IMR-90 (cell line): ENCODE data around the gene FAM227B. TPM values are rescaled to one million over a fixed set of nuclear protein-coding genes. Genes with fewer than 3 reads are reported as not detected.

Experiments used
- ATAC-seq: fragments of 200-7000 bp; cut with Tn5 transposase; 2 replicates; pipeline ENCODE4 v1.9.1; 2020; ENCODE audit warnings: low read depth, mild to moderate bottlenecking, moderate library complexity
- BruUV-seq: library from RNA; stranded (reverse); fragments of 400-500 nt; replicated peaks from 2 replicates; lab custom pipeline; 2021; lab: Mats Ljungman, UMichigan
- CTCF ChIA-PET: fragments of 300-600 bp; formaldehyde crosslinking; extraction: SDS; loops from one replicate; lab custom pipeline; 2021; ENCODE audit warnings: antibody characterized with exemption; lab: Yijun Ruan, JAX
- POLR2A ChIA-PET: fragments of 300-600 bp; sonication (Branson Sonifier 250); formaldehyde crosslinking; loops from one replicate; lab custom pipeline; 2022; ENCODE audit warnings: antibody characterized with exemption; ENCODE audit not compliant: unreplicated experiment; lab: Charles Lee
- DNase-seq: peaks from one replicate; pipeline ENCODE4 v3.0.0; 2013
- H2AFZ ChIP-seq: replicated peaks from 2 replicates; pipeline ENCODE3; 2013; ENCODE audit warnings: low read length, mild to moderate bottlenecking; ENCODE audit not compliant: poor library complexity
- H2AK5ac ChIP-seq: 2 replicates; pipeline ENCODE4 v1.6.1; 2013; ENCODE audit warnings: low read depth, low read length, inconsistent platforms
- H2AK9ac ChIP-seq: replicated peaks from 2 replicates; pipeline ENCODE3; 2013; ENCODE audit warnings: mild to moderate bottlenecking, low read depth, low read length, moderate library complexity; ENCODE audit not compliant: poor library complexity
- H2BK120ac ChIP-seq: 2 replicates; pipeline ENCODE4 v1.6.1; 2013; ENCODE audit warnings: low read depth, low read length, inconsistent platforms
- H2BK15ac ChIP-seq: 3 replicates; pipeline ENCODE4 v1.6.1; 2013; ENCODE audit warnings: low read depth, low read length, inconsistent platforms
- H2BK20ac ChIP-seq: 2 replicates; pipeline ENCODE4 v1.6.1; 2013; ENCODE audit warnings: low read depth, mild to moderate bottlenecking, inconsistent platforms, low read length, moderate library complexity
- H2BK5ac ChIP-seq: 2 replicates; pipeline ENCODE4 v1.6.1; 2013; ENCODE audit warnings: mild to moderate bottlenecking, low read depth, low read length, inconsistent platforms; ENCODE audit not compliant: poor library complexity, severe bottlenecking
- H3K14ac ChIP-seq: replicated peaks from 2 replicates; pipeline ENCODE4 v1.6.1; 2013; ENCODE audit warnings: low read depth, low read length, inconsistent platforms
- H3K18ac ChIP-seq: 2 replicates; pipeline ENCODE4 v1.6.1; 2013; ENCODE audit warnings: low read depth, low read length, control low read depth
- H3K23ac ChIP-seq: 2 replicates; pipeline ENCODE4 v1.6.1; 2013; ENCODE audit warnings: low read depth, low read length, inconsistent platforms
- H3K27ac ChIP-seq: 2 replicates; pipeline ENCODE4 v1.5.1; 2013; ENCODE audit warnings: mild to moderate bottlenecking, control low read depth, low read length; ENCODE audit not compliant: insufficient read depth
- H3K27me3 ChIP-seq: 2 replicates; pipeline ENCODE4 v1.6.1; 2013; ENCODE audit warnings: low read length; ENCODE audit not compliant: control insufficient read depth, insufficient read depth
- H3K36me3 ChIP-seq: 2 replicates; pipeline ENCODE4 v1.6.1; 2013; ENCODE audit warnings: low read length, mixed read lengths; ENCODE audit not compliant: control insufficient read depth, insufficient read depth
- H3K4ac ChIP-seq: 2 replicates; pipeline ENCODE4 v1.6.1; 2013; ENCODE audit warnings: low read depth, low read length, inconsistent platforms
- H3K4me1 ChIP-seq: 2 replicates; pipeline ENCODE4 v1.6.1; 2013; ENCODE audit warnings: low read length, mixed read lengths; ENCODE audit not compliant: control insufficient read depth, insufficient read depth
- H3K4me2 ChIP-seq: 2 replicates; pipeline ENCODE4 v1.6.1; 2013; ENCODE audit warnings: low read depth, mild to moderate bottlenecking, control low read depth, low read length, moderate library complexity
- H3K4me3 ChIP-seq: 2 replicates; pipeline ENCODE4 v1.5.1; 2013; ENCODE audit warnings: low read depth, mild to moderate bottlenecking, control low read depth, low read length, moderate library complexity; ENCODE audit not compliant: insufficient read depth
- H3K56ac ChIP-seq: 2 replicates; pipeline ENCODE4 v1.6.1; 2013; ENCODE audit warnings: low read length, inconsistent platforms; ENCODE audit not compliant: insufficient read depth; ENCODE audit errors: extremely low read depth
- H3K79me1 ChIP-seq, 2 experiments: 2 replicates each; pipeline ENCODE4 v1.6.1; 2013; ENCODE audit warnings: low read length in 2 of 2, inconsistent platforms in 1 of 2, low read depth in 1 of 2
- H3K9ac ChIP-seq: 2 replicates; pipeline ENCODE4 v1.6.1; 2013; ENCODE audit warnings: low read depth, low read length, control low read depth
- H3K9me1 ChIP-seq: 2 replicates; pipeline ENCODE4 v1.6.1; 2013; ENCODE audit warnings: low read length, inconsistent platforms; ENCODE audit not compliant: insufficient read depth
- H3K9me3 ChIP-seq: 2 replicates; pipeline ENCODE4 v1.6.1; 2013; ENCODE audit warnings: low read length; ENCODE audit not compliant: control insufficient read depth, insufficient read depth
- H4K20me1 ChIP-seq: 2 replicates; pipeline ENCODE4 v1.6.1; 2013; ENCODE audit warnings: low read length, inconsistent platforms; ENCODE audit not compliant: insufficient read depth
- H4K5ac ChIP-seq: 2 replicates; pipeline ENCODE4 v1.6.1; 2013; ENCODE audit warnings: mild to moderate bottlenecking, low read depth, low read length, control low read depth
- H4K8ac ChIP-seq, 2 experiments: 2 replicates each; pipeline ENCODE4 v1.6.1; 2013; ENCODE audit warnings: low read depth in 2 of 2, low read length in 2 of 2, control low read depth in 1 of 2, inconsistent platforms in 1 of 2
- H4K91ac ChIP-seq: 2 replicates; pipeline ENCODE4 v1.6.1; 2013; ENCODE audit warnings: low read depth, low read length, inconsistent platforms; ENCODE audit not compliant: insufficient read depth
- BHLHE40 ChIP-seq: fragments of 150-350 bp; IDR thresholded peaks from 2 replicates; pipeline ENCODE4 v1.6.1; 2016; ENCODE audit warnings: mild to moderate bottlenecking, low read depth, low read length
- CEBPB ChIP-seq: IDR thresholded peaks from 2 replicates; pipeline ENCODE4 v1.6.1; 2012; ENCODE audit warnings: low read depth, low read length, improper control_type of control experiment
- CHD1 ChIP-seq: IDR thresholded peaks from 2 replicates; pipeline ENCODE4 v1.6.1; 2012; ENCODE audit warnings: low read depth, low read length, improper control_type of control experiment
- FOS ChIP-seq: fragments of 150-350 bp; IDR thresholded peaks from 2 replicates; pipeline ENCODE4 v1.6.1; 2016; ENCODE audit warnings: low read depth, low read length
- MAFK ChIP-seq: IDR thresholded peaks from 2 replicates; pipeline ENCODE4 v1.6.1; 2012; ENCODE audit warnings: low read depth, low read length, improper control_type of control experiment
- MAZ ChIP-seq: IDR thresholded peaks from 2 replicates; pipeline ENCODE4 v1.6.1; 2012; ENCODE audit warnings: low read depth, mild to moderate bottlenecking, low read length, improper control_type of control experiment, moderate library complexity, borderline replicate concordance
- MXI1 ChIP-seq: IDR thresholded peaks from 2 replicates; pipeline ENCODE4 v1.6.1; 2012; ENCODE audit warnings: low read depth, mild to moderate bottlenecking, low read length, moderate library complexity, borderline replicate concordance
- NFE2L2 ChIP-seq: fragments of 150-350 bp; IDR thresholded peaks from 2 replicates; pipeline ENCODE4 v1.6.1; 2016; ENCODE audit warnings: low read depth, mild to moderate bottlenecking, low read length
- POLR2A ChIP-seq: IDR thresholded peaks from 2 replicates; pipeline ENCODE4 v1.6.1; 2012; ENCODE audit warnings: mild to moderate bottlenecking, low read depth, low read length
- RAD21 ChIP-seq: IDR thresholded peaks from 2 replicates; pipeline ENCODE4 v1.6.1; 2012; ENCODE audit warnings: low read length, improper control_type of control experiment
- RCOR1 ChIP-seq: IDR thresholded peaks from 2 replicates; pipeline ENCODE4 v1.6.1; 2012; ENCODE audit warnings: mild to moderate bottlenecking, low read length, improper control_type of control experiment; ENCODE audit not compliant: insufficient replicate concordance
- SMC3 ChIP-seq: fragments of 150-350 bp; IDR thresholded peaks from 2 replicates; pipeline ENCODE4 v1.6.1; 2016; ENCODE audit warnings: low read depth, mild to moderate bottlenecking, antibody characterized with exemption, low read length, moderate library complexity
- USF2 ChIP-seq: fragments of 150-350 bp; IDR thresholded peaks from 2 replicates; pipeline ENCODE4 v1.6.1; 2017; ENCODE audit warnings: mild to moderate bottlenecking, antibody characterized with exemption, low read length, low read depth
- WGBS, 2 experiments: methylation state at CpG; one replicate each; pipeline versions ENCODE4 v1.1.5 to v1.1.7; 2013; ENCODE audit warnings: missing lambda C conversion rate in 2 of 2; ENCODE audit not compliant: insufficient read length in 1 of 2; ENCODE audit errors: extremely low coverage in 2 of 2; 5-methylcytosine and 5-hydroxymethylcytosine counted together
- dilution Hi-C: fragments of 300-500 bp; cut with HindIII; formaldehyde crosslinking; loops from one replicate; pipeline ENCODE4 v1.14.3; 2018; ENCODE audit warnings: low sequenced_read_pairs; ENCODE audit not compliant: unreplicated experiment
- in situ Hi-C: fragments of 300-500 bp; cut with MboI; formaldehyde crosslinking; loops from 3 replicates; pipeline ENCODE4 v1.14.3; 2019; ENCODE audit warnings: low sequenced_read_pairs, inconsistent platforms, mixed read lengths
- intact Hi-C: fragments of 100-400 bp; cut with micrococcal nuclease; formaldehyde crosslinking; loops from 2 replicates; pipeline ENCODE4 v1.10.0; 2022
- polyA plus RNA-seq, 3 experiments: library from polyadenylated mRNA; depleted of rRNA; stranded (reverse); fragments of >200 nt; gene quantifications; 2 replicates each; pipeline ENCODE4 v1.2.3, GENCODE V29; 2012; ENCODE audit warnings: low replicate concordance in 1 of 3
- total RNA-seq: library from RNA; depleted of rRNA; stranded (reverse); fragments of >200 nt; gene quantifications from 2 replicates; pipeline ENCODE4 v1.2.3, GENCODE V29; 2012
- TF ChIP-seq, protein P1 (sequence below): fragments of 150-350 bp; IDR thresholded peaks from 2 replicates; pipeline ENCODE4 v1.6.1; 2016; ENCODE audit warnings: low read depth, mild to moderate bottlenecking, low read length, moderate library complexity, borderline replicate concordance
- TF ChIP-seq, protein P2 (sequence below): conservative IDR thresholded peaks from 2 replicates; pipeline ENCODE4 v1.5.1; 2012; ENCODE audit warnings: mild to moderate bottlenecking, low read depth, low read length, improper control_type of control experiment

The FAM227B gene
- total and polyA plus RNA-seq, 2 of the 4 experiments (the other 2 are of a cell fraction) = 1.8 to 3.0 TPM

DNA sequence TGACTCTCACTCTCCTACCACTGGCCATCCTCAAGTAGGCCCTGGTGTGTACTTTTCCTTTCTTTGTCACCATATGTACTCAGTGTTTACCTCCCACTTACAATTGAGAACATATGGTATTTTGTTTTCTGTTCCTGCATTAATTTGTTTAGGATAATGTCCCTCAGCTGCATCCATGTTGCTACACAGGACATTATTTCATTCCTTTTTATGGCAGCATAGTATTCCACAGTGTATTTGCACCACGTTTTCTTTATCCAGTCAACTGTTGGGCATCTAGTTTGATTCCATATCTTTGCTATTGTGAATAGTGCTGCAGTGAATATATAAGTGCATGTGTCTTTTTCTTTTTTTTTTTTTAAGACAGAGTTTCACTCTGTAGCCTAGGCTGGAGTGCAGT, 324.4 kb downstream of the FAM227B start:
- no peak overlapping the region for H3K4ac ChIP-seq
- H3K9me3 ChIP-seq = no peaks in the 10 kb centered on the region
- H3K27ac ChIP-seq = no peak overlapping the region
- no peak overlapping the region for H3K23ac ChIP-seq
- DNase-seq (no peak), ATAC-seq (no peak)
- H4K91ac ChIP-seq = no peak overlapping the region
- ChIA-PET CTCF (interaction anchor here (0.7 kb wide), 1 partner anchor 815 kb away, joined by 3 read pairs; no protein-coding TSS in a partner anchor), POLR2A (no interaction called here)
- no peak overlapping the region for H3K4me3 ChIP-seq
- H2BK20ac ChIP-seq = no peak overlapping the region
- TF ChIP-seq POLR2A (no peak), FOS (no peak), MXI1 (no peak), USF2 (no peak), RAD21 (no peak), RCOR1 (no peak), SMC3 (no peak), MAFK (no peak), NFE2L2 (no peak), CEBPB (no peak), MAZ (no peak), CHD1 (no peak), BHLHE40 (no peak)
- TF ChIP-seq, protein P1, sequence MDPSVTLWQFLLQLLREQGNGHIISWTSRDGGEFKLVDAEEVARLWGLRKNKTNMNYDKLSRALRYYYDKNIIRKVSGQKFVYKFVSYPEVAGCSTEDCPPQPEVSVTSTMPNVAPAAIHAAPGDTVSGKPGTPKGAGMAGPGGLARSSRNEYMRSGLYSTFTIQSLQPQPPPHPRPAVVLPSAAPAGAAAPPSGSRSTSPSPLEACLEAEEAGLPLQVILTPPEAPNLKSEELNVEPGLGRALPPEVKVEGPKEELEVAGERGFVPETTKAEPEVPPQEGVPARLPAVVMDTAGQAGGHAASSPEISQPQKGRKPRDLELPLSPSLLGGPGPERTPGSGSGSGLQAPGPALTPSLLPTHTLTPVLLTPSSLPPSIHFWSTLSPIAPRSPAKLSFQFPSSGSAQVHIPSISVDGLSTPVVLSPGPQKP = no peak
- TF ChIP-seq, protein P2, sequence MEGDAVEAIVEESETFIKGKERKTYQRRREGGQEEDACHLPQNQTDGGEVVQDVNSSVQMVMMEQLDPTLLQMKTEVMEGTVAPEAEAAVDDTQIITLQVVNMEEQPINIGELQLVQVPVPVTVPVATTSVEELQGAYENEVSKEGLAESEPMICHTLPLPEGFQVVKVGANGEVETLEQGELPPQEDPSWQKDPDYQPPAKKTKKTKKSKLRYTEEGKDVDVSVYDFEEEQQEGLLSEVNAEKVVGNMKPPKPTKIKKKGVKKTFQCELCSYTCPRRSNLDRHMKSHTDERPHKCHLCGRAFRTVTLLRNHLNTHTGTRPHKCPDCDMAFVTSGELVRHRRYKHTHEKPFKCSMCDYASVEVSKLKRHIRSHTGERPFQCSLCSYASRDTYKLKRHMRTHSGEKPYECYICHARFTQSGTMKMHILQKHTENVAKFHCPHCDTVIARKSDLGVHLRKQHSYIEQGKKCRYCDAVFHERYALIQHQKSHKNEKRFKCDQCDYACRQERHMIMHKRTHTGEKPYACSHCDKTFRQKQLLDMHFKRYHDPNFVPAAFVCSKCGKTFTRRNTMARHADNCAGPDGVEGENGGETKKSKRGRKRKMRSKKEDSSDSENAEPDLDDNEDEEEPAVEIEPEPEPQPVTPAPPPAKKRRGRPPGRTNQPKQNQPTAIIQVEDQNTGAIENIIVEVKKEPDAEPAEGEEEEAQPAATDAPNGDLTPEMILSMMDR = no peak
- in situ Hi-C loops (no loop called here), dilution Hi-C loops (no loop called here), intact Hi-C loops (no loop called here)
- H2AK9ac ChIP-seq = no peak overlapping the region
- no peak overlapping the region for H3K18ac ChIP-seq
- no peaks in the 10 kb centered on the region for H3K27me3 ChIP-seq
- H3K79me1 ChIP-seq = peaks cover 3 to 16% of the 10 kb centered on the region in 2 experiments
- H3K9ac ChIP-seq = no peak overlapping the region
- H3K56ac ChIP-seq = no peak overlapping the region
- BruUV-seq = no TSS peak
- H4K5ac ChIP-seq = no peak overlapping the region
- peaks cover 2% of the 10 kb centered on the region; the same call in 1 of the 2 replicates for H3K36me3 ChIP-seq
- WGBS, 2 experiments = no CpG with 5 or more reads among the region's 1 CpG
- no peak overlapping the region for H4K8ac ChIP-seq
- no peaks in the 10 kb centered on the region for H3K9me1 ChIP-seq
- H2BK15ac ChIP-seq = no peak overlapping the region
- H2BK5ac ChIP-seq = no peak overlapping the region
- no peak overlapping the region for H2BK120ac ChIP-seq
- H2AK5ac ChIP-seq = no peak overlapping the region
- no peaks in the 10 kb centered on the region for H3K4me1 ChIP-seq
- no peaks in the 10 kb centered on the region for H4K20me1 ChIP-seq
- H3K4me2 ChIP-seq = no peak overlapping the region
- H2AFZ ChIP-seq = no peak overlapping the region
- no peak overlapping the region for H3K14ac ChIP-seq
